ENCODE results near the gene CPNE8.

CPNE8 gene

DNA sequence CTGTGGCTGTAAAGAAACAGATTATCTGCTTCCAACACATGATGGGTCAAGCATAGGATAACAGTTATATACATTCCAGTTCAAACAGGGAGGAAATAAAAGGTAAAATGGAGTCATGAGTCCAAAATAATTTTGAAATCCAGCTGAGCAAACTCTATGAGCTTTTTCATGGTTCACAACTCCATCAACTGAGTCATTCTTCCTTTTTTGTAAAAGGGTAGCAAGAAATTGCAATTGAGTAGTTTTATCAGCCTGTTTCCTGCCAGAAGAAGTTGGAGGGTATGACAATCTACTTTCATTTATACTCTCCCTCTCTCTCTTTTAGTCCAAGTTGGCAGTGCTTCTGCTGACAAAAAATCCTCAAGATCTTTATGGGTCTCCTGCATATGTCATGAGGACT is 95.6 kb downstream of the CPNE8 start:
- H3K4me3 ChIP-seq (ENCODE audit: low read depth, low read length), result no peak overlapping the region
- TF ChIP-seq CTCF (IDR thresholded peaks at IDR 0.05; ENCODE audit: low read depth, low read length) (no peak), MYC (IDR thresholded peaks at IDR 0.05; ENCODE audit: low read depth, low read length) (no peak), MAX (IDR thresholded peaks at IDR 0.05; ENCODE audit: low read depth, low read length) (no peak), POLR2A (IDR thresholded peaks at IDR 0.05; ENCODE audit: extremely low read depth, insufficient read length) (no peak)
- no peak for DNase-seq (ENCODE audit: low read depth)

DNA sequence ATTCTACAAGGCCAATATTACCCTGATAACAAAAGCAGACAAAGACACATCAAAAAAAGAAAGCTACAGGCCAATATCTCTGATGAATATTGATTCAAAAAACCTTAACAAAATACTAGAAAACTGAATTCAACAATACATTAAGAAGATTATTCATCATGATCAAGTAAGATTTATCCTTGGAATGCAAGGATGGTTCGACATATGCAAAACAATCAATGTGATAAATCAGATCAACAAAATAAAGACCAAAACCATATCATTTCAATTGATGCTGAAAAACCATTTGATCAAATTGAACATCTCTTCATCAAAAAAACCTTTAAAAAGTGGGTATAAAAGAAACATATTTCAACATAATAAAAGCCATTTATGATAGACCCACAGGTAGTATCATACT is 117.3 kb downstream of the CPNE8 start:
- no peak overlapping the region for H3K4me3 ChIP-seq (ENCODE audit: low read depth, low read length)
- TF ChIP-seq POLR2A (IDR thresholded peaks at IDR 0.05; ENCODE audit: extremely low read depth, insufficient read length) (no peak), MAX (IDR thresholded peaks at IDR 0.05; ENCODE audit: low read depth, low read length) (no peak), CTCF (IDR thresholded peaks at IDR 0.05; ENCODE audit: low read depth, low read length) (no peak), MYC (IDR thresholded peaks at IDR 0.05; ENCODE audit: low read depth, low read length) (no peak)
- no peak for DNase-seq (ENCODE audit: low read depth)

DNA sequence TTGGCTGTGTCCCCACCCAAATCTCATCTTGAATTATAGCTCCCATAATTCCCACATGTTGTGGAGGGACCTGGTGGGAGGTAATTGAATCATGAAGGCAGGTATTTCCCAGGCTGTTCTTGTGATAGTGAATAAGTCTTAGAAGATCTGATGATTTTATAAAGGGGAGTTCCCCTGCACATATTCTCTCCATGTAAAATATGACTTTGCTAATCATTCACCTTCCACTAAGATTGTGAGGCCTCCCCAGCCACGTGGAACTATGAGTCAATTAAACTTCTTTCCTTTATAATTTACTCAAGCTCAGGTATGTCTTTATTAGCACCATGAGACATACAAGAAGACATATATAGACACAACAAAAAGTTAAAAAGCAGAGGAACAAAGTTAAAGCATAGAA is 120.0 kb downstream of the CPNE8 start:
- no peak overlapping the region for H3K4me3 ChIP-seq (ENCODE audit: low read depth, low read length)
- no peak for DNase-seq (ENCODE audit: low read depth)
- no peak for TF ChIP-seq MAX (IDR thresholded peaks at IDR 0.05; ENCODE audit: low read depth, low read length)
- TF ChIP-seq CTCF (IDR thresholded peaks at IDR 0.05; ENCODE audit: low read depth, low read length), result no peak
- no peak for TF ChIP-seq MYC (IDR thresholded peaks at IDR 0.05; ENCODE audit: low read depth, low read length)
- no peak for TF ChIP-seq POLR2A (IDR thresholded peaks at IDR 0.05; ENCODE audit: extremely low read depth, insufficient read length)

DNA sequence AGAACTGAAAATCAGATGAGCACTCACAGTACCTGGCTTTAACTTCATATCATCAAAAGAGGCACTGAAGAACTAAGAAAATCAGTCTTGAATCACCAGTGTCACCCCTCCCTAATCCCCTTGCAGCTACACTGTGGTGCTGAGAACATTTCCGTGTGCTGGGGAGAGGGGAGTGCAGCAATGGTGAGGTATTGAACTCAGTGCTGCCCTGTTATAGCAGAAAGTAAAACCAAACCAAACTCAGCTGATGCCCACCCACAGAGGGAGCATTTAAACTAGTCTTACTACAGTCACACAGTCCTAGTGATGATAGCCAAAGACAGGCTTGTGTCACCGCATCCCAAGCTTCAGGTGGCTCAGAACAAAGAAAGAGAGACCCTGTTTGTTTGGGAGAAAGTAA is 122.1 kb downstream of the CPNE8 start:
- H3K4me3 ChIP-seq (ENCODE audit: low read depth, low read length), result no peak overlapping the region
- no peak for TF ChIP-seq POLR2A (IDR thresholded peaks at IDR 0.05; ENCODE audit: extremely low read depth, insufficient read length)
- TF ChIP-seq MYC (IDR thresholded peaks at IDR 0.05; ENCODE audit: low read depth, low read length), result no peak
- no peak for TF ChIP-seq CTCF (IDR thresholded peaks at IDR 0.05; ENCODE audit: low read depth, low read length)
- TF ChIP-seq MAX (IDR thresholded peaks at IDR 0.05; ENCODE audit: low read depth, low read length), result no peak
- DNase-seq (ENCODE audit: low read depth), result no peak

DNA sequence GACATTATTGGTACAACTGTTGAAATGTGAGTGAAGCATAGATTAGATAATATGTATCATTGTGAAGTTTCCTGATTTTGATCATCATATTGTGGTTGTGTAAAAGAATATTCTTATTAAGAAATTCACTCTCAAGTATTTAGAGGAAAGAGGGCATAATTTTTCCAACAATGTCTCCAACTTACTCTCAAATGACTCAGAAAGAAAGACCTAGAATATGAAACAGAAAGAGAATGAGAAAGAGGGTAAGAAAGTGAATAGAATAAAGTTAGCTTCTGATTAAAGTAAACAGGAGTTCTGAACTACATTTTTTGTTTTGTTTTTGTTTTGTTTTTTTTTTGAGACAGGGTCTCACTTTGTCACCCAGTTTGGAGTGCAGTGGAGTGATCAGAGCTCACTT is 123.0 kb downstream of the CPNE8 start:
- no peak for DNase-seq (ENCODE audit: low read depth)
- TF ChIP-seq MYC (IDR thresholded peaks at IDR 0.05; ENCODE audit: low read depth, low read length) (no peak), CTCF (IDR thresholded peaks at IDR 0.05; ENCODE audit: low read depth, low read length) (no peak), MAX (IDR thresholded peaks at IDR 0.05; ENCODE audit: low read depth, low read length) (no peak), POLR2A (IDR thresholded peaks at IDR 0.05; ENCODE audit: extremely low read depth, insufficient read length) (no peak)
- no peak overlapping the region for H3K4me3 ChIP-seq (ENCODE audit: low read depth, low read length)

DNA sequence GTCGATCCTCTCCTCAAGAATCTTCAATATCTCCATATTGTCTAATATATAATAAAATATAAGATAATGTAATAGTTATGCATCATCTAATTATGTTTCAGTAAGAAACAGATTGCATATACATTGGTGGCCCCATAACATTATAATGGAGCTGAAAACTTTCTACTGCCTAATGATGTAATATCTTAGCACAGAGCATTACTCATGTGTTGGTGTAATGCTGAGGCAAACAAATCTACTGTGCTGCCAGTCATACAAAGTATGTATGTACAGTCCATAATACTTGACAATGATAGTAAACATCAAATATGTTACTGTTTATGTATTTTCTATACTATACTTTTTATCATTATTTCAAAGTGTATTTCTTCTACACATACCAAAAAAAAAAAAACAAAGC is 128.7 kb downstream of the CPNE8 start:
- TF ChIP-seq POLR2A (IDR thresholded peaks at IDR 0.05; ENCODE audit: extremely low read depth, insufficient read length) (no peak), MYC (IDR thresholded peaks at IDR 0.05; ENCODE audit: low read depth, low read length) (no peak), MAX (IDR thresholded peaks at IDR 0.05; ENCODE audit: low read depth, low read length) (no peak), CTCF (IDR thresholded peaks at IDR 0.05; ENCODE audit: low read depth, low read length) (no peak)

More for the DNA sequence above, 128.7 kb downstream of the CPNE8 start:
- H3K4me3 ChIP-seq (ENCODE audit: low read depth, low read length), result no peak overlapping the region
- DNase-seq (ENCODE audit: low read depth), result no peak
